Endothelial cell of umbilical vein (primary cell): ENCODE data around the gene MYO9A. TPM values are rescaled to one million over a fixed set of nuclear protein-coding genes. Genes with fewer than 3 reads are reported as not detected.

ENCODE experiments used
- BruUV-seq: library from RNA; stranded (reverse); fragments of 400-500 nt; replicated peaks from 2 replicates; lab custom pipeline; 2021; lab: Mats Ljungman, UMichigan
- CTCF ChIA-PET: fragments of 300-600, 350-600 bp; sonication (Branson Sonifier 250); formaldehyde crosslinking; loops from one replicate; lab custom pipeline; 2021; ENCODE audit warnings: antibody characterized with exemption, inconsistent platforms; lab: Charles Lee
- POLR2A ChIA-PET: fragments of 300-600, 350-600 bp; sonication (Branson Sonifier 250); formaldehyde crosslinking; loops from one replicate; lab custom pipeline; 2021; ENCODE audit warnings: antibody characterized with exemption, inconsistent platforms; lab: Charles Lee
- DNase-seq: peaks from one replicate; pipeline ENCODE4 v3.0.0-alpha.2; 2011; ENCODE audit warnings: low read depth, low spot score
- FAIRE-seq: peaks from 2 replicates; lab custom pipeline; 2011; peaks lifted over from hg19 to GRCh38; lab: Jason Lieb, UNC
- H2AFZ ChIP-seq: 2 replicates; pipeline ENCODE4 v1.6.0; 2012; ENCODE audit warnings: low read depth, low read length, control low read depth, inconsistent platforms
- H3K27ac ChIP-seq: 2 replicates; pipeline ENCODE4 v1.5.1; 2011; ENCODE audit warnings: low read depth, mild to moderate bottlenecking, control low read depth, low read length, moderate library complexity; ENCODE audit not compliant: insufficient read depth
- H3K27me3 ChIP-seq, 2 experiments: 2 replicates each; pipeline versions ENCODE4 v1.6.0 to v1.6.1; 2011; ENCODE audit warnings: low read length in 2 of 2, mixed read lengths in 1 of 2; ENCODE audit not compliant: control insufficient read depth in 2 of 2, insufficient read depth in 2 of 2
- H3K36me3 ChIP-seq, 2 experiments: 2 replicates in 1 of 2; 3 replicates in 1 of 2; pipeline ENCODE4 v1.5.1; 2011; ENCODE audit warnings: low read length in 2 of 2, mild to moderate bottlenecking in 1 of 2, moderate library complexity in 1 of 2; ENCODE audit not compliant: control insufficient read depth in 2 of 2, insufficient read depth in 2 of 2; ENCODE audit errors: extremely low read depth in 1 of 2
- H3K4me1 ChIP-seq: 3 replicates; pipeline ENCODE4 v1.5.1; 2011; ENCODE audit warnings: mild to moderate bottlenecking, low read length; ENCODE audit not compliant: control insufficient read depth, insufficient read depth; ENCODE audit errors: extremely low read depth
- H3K4me2 ChIP-seq: 2 replicates; pipeline ENCODE4 v1.6.1; 2011; ENCODE audit warnings: low read length, control low read depth, mixed read lengths; ENCODE audit not compliant: insufficient read depth
- H3K4me3 ChIP-seq, 3 experiments: fragments of 200-600 bp in 1 of 3; sonication (generic), shearing (Covaris generic) in 1 of 3; replicated peaks in 1 of 3; 2 replicates each; pipeline ENCODE4 v1.5.1; 2011 to 2016; ENCODE audit warnings: control low read depth in 3 of 3, low read length in 3 of 3, mild to moderate bottlenecking in 2 of 3, inconsistent platforms in 1 of 3, low read depth in 1 of 3, moderate library complexity in 1 of 3; ENCODE audit not compliant: insufficient read depth in 1 of 3
- H3K79me2 ChIP-seq: 2 replicates; pipeline ENCODE4 v1.6.0; 2012; ENCODE audit warnings: low read length, inconsistent platforms; ENCODE audit not compliant: control insufficient read depth, insufficient read depth
- H3K9ac ChIP-seq: replicated peaks from 2 replicates; pipeline ENCODE3; 2011; ENCODE audit warnings: low read length, control low read depth; ENCODE audit not compliant: insufficient read depth; ENCODE audit errors: extremely low read depth
- H3K9me1 ChIP-seq: replicated peaks from 3 replicates; pipeline ENCODE4 v1.6.0; 2011; ENCODE audit warnings: mild to moderate bottlenecking, low read length; ENCODE audit not compliant: control insufficient read depth, insufficient read depth; ENCODE audit errors: extremely low read depth
- H3K9me3 ChIP-seq: replicated peaks from 2 replicates; pipeline ENCODE4 v1.5.1; 2012; ENCODE audit warnings: low read length, inconsistent platforms; ENCODE audit not compliant: control insufficient read depth, insufficient read depth
- H4K20me1 ChIP-seq: replicated peaks from 2 replicates; pipeline ENCODE3; 2011; ENCODE audit warnings: mild to moderate bottlenecking, low read length; ENCODE audit not compliant: control insufficient read depth, insufficient read depth; ENCODE audit errors: extremely low read depth
- CTCF ChIP-seq, 2 donors: IDR thresholded peaks; 1 replicate in 1 of 2; 2 replicates in 1 of 2; pipeline ENCODE4 v1.5.1; 2011; ENCODE audit warnings: low read length in 2 of 2, mild to moderate bottlenecking in 2 of 2, moderate library complexity in 2 of 2, control low read depth in 1 of 2, inconsistent platforms in 1 of 2, low read depth in 1 of 2; ENCODE audit not compliant: insufficient read depth in 1 of 2; ENCODE audit errors: extremely low read depth in 1 of 2
- EZH2 ChIP-seq: IDR thresholded peaks from 2 replicates; pipeline ENCODE4 v1.6.1; 2012; ENCODE audit warnings: borderline replicate concordance, low read depth, mild to moderate bottlenecking, moderate library complexity, low read length, inconsistent platforms; ENCODE audit not compliant: severe bottlenecking
- FOS ChIP-seq: IDR thresholded peaks from 2 replicates; pipeline ENCODE4 v1.6.1; 2011; ENCODE audit warnings: mild to moderate bottlenecking, low read length, moderate library complexity, borderline replicate concordance; ENCODE audit not compliant: insufficient read depth
- GATA2 ChIP-seq: IDR thresholded peaks from 2 replicates; pipeline ENCODE4 v1.7.0; 2011; ENCODE audit warnings: low read depth, mild to moderate bottlenecking, moderate library complexity, mixed read lengths, low read length; ENCODE audit not compliant: insufficient read length, insufficient read depth
- JUN ChIP-seq: IDR thresholded peaks from 2 replicates; pipeline ENCODE4 v1.6.1; 2011; ENCODE audit warnings: borderline replicate concordance, low read depth; ENCODE audit not compliant: insufficient read length, insufficient read depth
- MAX ChIP-seq: IDR thresholded peaks from 2 replicates; pipeline ENCODE4 v1.6.1; 2011; ENCODE audit not compliant: insufficient read depth, insufficient read length
- POLR2A ChIP-seq: IDR thresholded peaks from 2 replicates; pipeline ENCODE4 v1.6.1; 2012; ENCODE audit warnings: low read depth, mild to moderate bottlenecking, control low read depth, low read length
- POLR2AphosphoS5 ChIP-seq: IDR thresholded peaks from 2 replicates; pipeline ENCODE4 v1.6.1; 2012; ENCODE audit warnings: low read depth, mild to moderate bottlenecking, control low read depth, low read length, moderate library complexity; ENCODE audit not compliant: insufficient read depth
- dilution Hi-C: fragments of 300-500 bp; cut with MboI; formaldehyde crosslinking; loops from one replicate; pipeline ENCODE4 v1.15.0; 2019; ENCODE audit warnings: low sequenced_read_pairs; ENCODE audit not compliant: extremely low pct_ligation_motif_present
- intact Hi-C: fragments of 100-400 bp; cut with micrococcal nuclease; formaldehyde crosslinking; loops from one replicate; pipeline ENCODE4 v1.10.0; 2022
- polyA plus RNA-seq, 4 experiments: library from polyadenylated mRNA; depleted of rRNA in 3 of 4; stranded (reverse) in 3 of 4; unstranded in 1 of 4; fragments of >200 nt; gene quantifications; 2 replicates each; pipeline versions ENCODE4 v1.2.1 to v1.2.3, GENCODE V29; 2011 to 2012; ENCODE audit warnings: missing spikeins in 1 of 4
- total RNA-seq: library from RNA; stranded (reverse); gene quantifications from 2 replicates; pipeline ENCODE4 v1.2.3, GENCODE V29; 2021

MYO9A gene
- total and polyA plus RNA-seq, 2 donors (not counting 3 experiments of a cell fraction or from before 2014, with no cell fraction given) = 6.4 to 30.3 TPM

- Histone ChIP-seq H3K9me1 (no peaks in the 10 kb centered on the region), H3K36me3 (no peaks in the 10 kb centered on the region), H3K79me2 (no peaks in the 10 kb centered on the region), H2AFZ (no peak overlapping the region), H4K20me1 (no peaks in the 10 kb centered on the region), H3K4me1 (peaks cover 3% of the 10 kb centered on the region), H3K9me3 (no peaks in the 10 kb centered on the region), H3K9ac (no peak overlapping the region), H3K4me2 (no peak overlapping the region), H3K27me3 (no peaks in the 10 kb centered on the region), H3K4me3 (no peak overlapping the region), H3K27ac (no peak overlapping the region)
- peak; percentile 30 for DNase-seq
- intact Hi-C loops (no loop called here), dilution Hi-C loops (no loop called here)
- no TSS peak for BruUV-seq
- CTCF ChIA-PET = interaction anchor here (1.0 kb wide), 2 partner anchors 32 to 273 kb away, joined by 3 to 4 read pairs; no protein-coding TSS in a partner anchor
- TF ChIP-seq JUN = no peak
- TF ChIP-seq CTCF (IDR thresholded peaks at IDR 0.05; ENCODE audit: extremely low read depth in 1 of 2, insufficient read depth in 1 of 2, low read depth in 1 of 2, low read length in 2 of 2) = no peak
- no peak for TF ChIP-seq POLR2AphosphoS5
- no peak for TF ChIP-seq FOS
- no peak for TF ChIP-seq MAX
- no peak for TF ChIP-seq EZH2
- no peak for TF ChIP-seq GATA2
- no peak for TF ChIP-seq POLR2A
- FAIRE-seq = no peak
- POLR2A ChIA-PET = interaction anchor here (0.7 kb wide), 1 partner anchor 577 kb away, joined by 3 read pairs; no protein-coding TSS in a partner anchor
These were observed 6.3 kb upstream of the MYO9A start for GRCh38 chr15:72124218-72124617.
